HPDE6-E6E7 (cell line): ENCODE data around the gene DTD1.
"Not testable (repeated sequence)": the region's sequence is repeated elsewhere in the genome, so short reads cannot be mapped to it uniquely, and the experiment has no call there.

Experiments
- DNase-seq: peaks from one replicate; pipeline ENCODE4 v3.0.0; 2011; ENCODE audit warnings: missing footprints; ENCODE audit errors: extremely low spot score

The DTD1 gene

GRCh38 chr20:18739751-18740166 is 151.9 kb downstream of the DTD1 start:
- no peak for DNase-seq

DNA sequence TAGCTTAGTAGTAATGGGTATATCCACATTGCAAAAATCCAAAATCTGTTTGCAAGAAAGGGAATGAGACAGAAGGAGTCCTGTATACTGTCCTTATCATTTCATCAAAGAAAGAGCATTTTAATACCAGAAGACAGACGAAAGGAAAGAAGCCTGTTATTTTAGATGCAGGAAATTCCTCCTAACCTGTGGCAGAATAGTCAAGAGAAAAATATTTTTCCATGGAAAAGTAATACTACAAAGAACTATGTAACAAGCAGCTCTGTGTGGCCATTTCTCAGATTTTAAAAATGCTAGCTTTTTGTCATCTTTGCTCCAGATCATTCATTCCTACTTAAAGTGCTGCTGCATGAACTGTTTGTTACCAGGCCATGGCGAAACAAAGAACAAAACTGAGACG is 152.9 kb downstream of the DTD1 start:
- no peak for DNase-seq

DNA sequence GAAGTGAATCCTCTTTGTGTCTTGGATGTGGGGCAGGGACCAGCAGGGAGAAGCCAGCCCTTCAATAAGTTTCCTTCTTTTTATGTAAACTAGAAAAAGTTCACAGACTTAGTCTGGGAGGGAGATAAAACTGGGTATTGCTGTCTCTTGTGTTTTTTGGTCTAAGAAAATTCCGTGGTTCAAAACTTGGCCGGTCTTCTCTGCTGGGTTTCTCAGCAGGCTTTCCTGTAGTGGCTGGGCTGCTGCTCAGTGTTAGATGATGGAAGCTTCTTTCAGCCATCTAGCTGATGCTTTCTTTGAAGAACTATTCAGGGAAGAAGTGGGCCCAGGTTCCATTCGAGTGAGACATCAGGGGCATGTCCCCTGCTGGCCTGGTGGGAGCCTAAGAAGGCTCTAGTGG is 155.0 kb downstream of the DTD1 start:
- DNase-seq = no peak

DNA sequence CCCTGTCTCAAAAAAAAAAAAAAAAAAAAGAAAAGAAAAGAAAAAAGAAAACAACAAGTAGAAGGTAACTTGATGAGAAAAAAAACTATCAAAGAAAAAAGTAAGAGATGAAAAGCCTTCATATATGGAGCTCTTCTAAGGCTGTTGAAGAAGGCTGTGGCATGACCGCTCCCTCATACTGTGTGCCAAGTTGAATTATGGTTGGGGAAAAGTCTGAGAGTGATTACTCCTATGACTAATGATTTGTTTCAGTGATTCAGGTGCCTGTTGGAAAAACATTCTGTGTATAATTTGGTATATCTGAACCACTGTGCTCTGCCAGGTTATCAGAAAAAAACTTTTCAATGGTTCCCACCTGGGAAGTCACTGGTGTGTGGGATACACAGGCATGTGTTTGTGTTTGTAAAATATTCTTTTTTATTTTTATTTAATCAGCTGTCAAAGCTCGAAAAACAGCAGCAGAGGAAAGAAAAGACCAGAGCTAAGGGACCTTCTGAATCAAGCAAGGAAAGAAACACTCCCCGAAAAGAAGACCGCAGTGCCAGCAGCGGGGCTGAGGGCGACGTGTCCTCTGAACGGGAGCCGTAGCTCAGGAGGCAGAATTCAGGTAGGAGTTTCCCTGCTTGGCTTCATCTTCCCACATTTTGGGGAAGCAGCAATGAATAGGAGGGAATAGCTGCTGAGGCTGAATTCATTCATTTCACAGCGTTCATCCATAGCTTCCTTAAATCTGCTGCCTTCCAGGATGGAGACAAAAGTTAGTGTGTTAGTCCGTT is 156.0 kb downstream of the DTD1 start:
- DNase-seq = no peak

DNA sequence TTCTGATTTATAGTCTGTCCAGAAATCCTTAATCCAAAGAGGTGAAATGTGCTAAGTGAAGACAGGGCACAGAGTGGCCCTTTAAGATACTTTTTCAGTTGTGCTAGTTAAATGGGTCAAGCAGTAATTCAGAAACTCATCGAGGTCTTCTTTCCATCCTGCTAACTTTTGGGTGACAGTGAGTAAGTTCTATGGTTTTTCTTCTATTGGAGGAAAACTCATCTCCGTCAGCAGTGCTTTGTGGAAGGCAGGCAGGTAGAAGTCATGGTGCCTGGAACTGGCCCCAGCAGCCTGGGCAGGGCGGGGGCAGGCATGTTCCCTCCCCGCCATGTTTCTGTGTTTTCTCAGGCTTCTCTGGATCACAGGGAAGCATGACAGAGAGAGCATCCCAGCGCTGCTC is 159.2 kb downstream of the DTD1 start:
- DNase-seq = no peak

DNA sequence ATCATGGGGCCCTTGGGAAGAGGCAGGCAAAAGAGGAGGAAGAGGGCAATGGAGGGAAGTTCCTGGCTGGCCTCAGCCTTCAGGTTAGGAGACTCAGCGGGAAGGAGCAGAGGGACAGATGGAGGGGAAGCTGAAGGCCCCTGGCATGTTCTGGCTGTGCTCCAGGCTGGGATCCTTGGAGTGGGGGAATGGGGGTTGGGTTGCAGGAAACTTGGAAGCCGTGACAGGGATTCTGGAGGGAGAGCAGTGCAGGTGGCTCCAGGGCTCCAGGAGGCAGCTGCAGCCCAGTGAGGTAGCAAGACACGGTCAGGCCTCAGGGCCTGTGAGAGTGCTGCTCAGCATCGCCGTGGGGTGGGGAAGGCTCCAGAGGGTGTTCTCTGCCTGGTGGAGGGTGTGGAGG is 161.1 kb downstream of the DTD1 start:
- DNase-seq = no peak

DNA sequence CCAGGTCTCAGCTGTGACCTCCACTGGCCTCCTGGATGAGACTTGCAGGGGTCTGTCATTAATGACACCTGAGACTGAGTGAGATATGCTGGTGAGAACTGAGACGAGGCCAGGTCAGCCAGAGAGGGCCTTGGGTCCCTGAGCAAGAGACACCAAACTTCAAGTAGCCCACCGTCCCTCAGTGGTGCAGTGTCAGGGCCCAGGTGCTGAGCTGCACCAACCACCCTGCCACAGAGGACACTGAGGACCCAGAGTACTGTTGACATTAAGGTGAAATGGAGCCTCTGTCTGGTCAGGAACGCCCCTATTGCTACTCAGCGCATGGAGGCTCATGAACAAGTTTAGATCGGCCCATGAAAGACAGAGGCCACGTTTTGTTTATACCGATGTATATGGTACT is 161.7 kb downstream of the DTD1 start:
- DNase-seq = no peak

DNA sequence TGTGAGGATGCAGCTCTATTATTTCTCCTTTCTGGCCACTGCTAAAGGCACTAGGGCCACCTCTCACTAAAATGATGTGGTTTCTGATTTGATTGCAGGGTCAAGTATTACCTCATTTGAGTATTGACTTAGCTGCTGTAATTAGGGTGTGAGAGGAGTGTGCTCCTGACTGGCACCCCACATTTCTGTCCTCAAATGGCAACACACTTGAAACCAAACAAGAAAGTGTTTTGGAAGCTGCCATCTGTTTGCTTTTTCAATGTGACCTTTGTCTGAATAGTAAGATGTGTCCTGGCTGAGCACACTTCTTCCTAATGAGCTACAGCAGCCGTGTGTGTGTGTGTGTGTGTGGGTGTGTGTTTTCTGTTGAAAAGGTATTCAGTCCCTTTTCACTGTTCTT is 162.9 kb downstream of the DTD1 start:
- no peak for DNase-seq

- no peak for DNase-seq
Observed at GRCh38 chr20:18754030-18754652, 166.3 kb downstream of the DTD1 start.

- DNase-seq = no peak
Observed at GRCh38 chr20:18754653-18755045, 166.8 kb downstream of the DTD1 start.

DNA sequence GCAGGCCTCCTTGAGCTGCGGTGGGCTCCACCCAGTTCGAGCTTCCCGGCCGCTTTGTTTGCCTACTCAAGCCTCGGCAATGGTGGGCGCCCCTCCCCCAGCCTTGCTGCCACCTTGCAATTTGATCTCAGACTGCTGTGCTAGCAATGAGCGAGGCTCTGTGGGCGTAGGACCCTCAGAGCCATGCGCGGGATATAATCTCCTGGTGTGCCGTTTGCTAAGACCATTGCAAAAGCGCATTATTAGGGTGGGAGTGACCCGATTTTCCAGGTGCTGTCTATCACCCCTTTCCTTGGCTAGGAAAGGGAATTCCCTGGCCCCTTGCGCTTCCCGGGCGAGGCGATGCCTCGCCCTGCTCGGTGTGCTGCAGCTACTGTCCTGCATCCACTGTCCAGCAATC is 173.0 kb downstream of the DTD1 start:
- DNase-seq = not testable (repeated sequence)

DNA sequence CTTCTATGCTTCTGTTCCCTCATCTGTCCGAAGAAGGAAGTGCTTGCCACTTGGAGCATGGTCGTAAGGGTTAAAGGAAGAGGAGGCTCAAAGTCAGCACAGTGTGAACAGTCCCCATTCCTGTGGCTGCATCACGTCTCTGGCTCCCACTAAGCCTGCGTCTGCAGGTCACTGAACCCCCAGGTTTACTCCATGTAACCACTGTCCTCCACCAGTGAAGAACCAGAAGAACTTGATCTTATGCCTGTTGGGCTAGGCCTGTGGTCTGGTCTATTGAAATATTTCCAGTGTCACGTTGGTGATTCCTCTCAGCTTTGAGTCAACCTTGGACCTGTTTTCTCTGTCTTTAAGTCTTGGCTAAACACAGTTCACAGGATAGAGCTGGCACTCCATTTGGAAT is 179.8 kb downstream of the DTD1 start:
- DNase-seq = no peak

- DNase-seq = no peak
Observed at GRCh38 chr20:18773566-18773965, 185.7 kb downstream of the DTD1 start.

GRCh38 chr20:18774207-18774606 is 186.4 kb downstream of the DTD1 start:
- DNase-seq = no peak

DNA sequence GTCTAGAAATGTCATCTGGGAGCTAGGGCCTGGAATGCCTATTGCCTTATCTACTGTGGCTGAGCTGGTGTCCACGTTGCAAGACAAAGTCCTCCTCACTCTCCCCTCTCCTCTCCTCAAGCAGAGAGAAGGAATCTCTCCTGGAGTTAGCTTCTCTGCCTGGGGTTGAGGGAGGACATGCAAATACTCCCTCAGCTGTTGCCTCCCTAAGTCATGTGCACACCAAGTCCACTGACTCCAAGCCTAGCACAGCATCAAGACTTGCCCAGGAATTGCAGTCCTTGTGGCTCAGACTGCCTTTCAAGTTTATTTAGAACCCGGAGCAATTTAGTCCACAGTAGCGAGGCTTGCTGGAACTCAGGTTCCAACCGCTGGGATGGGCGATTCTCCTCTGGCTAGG is 187.8 kb downstream of the DTD1 start:
- no peak for DNase-seq

- DNase-seq = no peak
Observed at GRCh38 chr20:18778690-18779392, 191.0 kb downstream of the DTD1 start.

GRCh38 chr20:18780385-18781130 is 192.7 kb downstream of the DTD1 start:
- no peak for DNase-seq

DNA sequence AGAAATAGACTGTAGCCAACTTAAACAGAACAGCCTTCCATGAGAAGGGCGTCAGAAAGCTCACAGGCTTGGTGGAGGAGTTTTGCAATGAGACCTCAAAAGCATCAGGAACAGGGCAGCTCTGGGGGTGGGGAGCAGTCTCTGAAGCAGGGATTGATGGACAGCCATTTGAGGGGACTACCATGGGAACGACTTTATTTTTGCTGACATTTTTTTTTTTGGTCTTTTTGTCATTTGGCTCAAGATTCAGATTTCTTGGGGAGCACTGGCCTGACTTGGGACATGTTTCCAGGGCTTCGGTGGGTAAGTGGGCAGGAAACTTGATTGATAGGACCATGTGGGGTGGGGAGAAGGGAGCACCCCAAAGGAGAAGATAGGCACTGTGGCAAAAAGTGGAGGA is 193.7 kb downstream of the DTD1 start:
- no peak for DNase-seq

DNA sequence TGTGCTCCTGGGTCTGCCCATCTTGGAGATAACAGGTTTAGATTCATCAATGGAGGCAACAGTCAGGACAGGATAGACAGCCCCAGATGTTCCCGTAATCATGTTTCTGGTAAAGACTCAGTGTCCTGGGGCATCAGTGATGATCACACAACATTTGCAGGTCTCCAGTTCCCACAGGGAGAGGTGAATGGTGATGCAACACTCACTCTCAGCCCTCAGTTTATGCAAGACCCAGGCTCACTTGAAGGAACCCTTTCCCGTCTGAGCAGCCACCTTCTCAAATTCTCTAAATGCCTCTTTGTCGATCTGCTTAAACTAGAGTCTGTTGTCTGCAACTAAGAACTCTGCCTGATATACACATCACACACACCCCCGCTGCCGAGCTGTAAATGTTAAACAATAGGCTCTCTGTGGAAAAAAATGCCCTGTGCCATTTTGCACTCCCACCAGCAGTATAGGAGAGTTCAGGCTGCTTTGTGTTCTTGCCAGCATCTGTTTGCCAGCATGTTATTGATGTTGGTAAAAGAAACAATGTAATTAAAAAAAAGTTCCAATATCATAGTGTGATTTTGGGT is 195.6 kb downstream of the DTD1 start:
- DNase-seq = no peak

GRCh38 chr20:18787046-18787445 is 199.2 kb downstream of the DTD1 start:
- not testable (repeated sequence) for DNase-seq

GRCh38 chr20:18788021-18788420 is 200.2 kb downstream of the DTD1 start:
- DNase-seq = no peak

- no peak for DNase-seq
Observed at GRCh38 chr20:18790787-18791186, 202.9 kb downstream of the DTD1 start.
